ENCODE data around the gene CUBN.

DNA sequence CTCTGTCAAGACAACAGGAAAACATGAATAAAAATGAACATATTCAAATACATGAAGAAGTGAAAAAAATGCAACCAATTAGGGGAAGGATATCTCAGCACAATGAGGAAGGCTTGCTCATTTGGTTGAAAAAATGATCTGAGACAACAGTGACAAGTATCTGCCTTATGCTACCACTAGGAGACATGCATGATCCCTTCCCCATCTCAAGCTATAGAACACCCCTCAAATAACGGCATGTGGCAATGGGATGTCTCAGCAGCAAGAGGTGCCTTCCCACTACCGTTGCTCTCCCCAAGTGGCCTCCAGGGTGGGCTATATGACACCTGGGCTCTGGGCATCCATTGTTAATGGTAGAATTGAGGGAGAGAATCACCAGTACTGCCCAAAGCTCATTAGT, 214.3 kb downstream of the CUBN start:
- TF ChIP-seq, protein P1, sequence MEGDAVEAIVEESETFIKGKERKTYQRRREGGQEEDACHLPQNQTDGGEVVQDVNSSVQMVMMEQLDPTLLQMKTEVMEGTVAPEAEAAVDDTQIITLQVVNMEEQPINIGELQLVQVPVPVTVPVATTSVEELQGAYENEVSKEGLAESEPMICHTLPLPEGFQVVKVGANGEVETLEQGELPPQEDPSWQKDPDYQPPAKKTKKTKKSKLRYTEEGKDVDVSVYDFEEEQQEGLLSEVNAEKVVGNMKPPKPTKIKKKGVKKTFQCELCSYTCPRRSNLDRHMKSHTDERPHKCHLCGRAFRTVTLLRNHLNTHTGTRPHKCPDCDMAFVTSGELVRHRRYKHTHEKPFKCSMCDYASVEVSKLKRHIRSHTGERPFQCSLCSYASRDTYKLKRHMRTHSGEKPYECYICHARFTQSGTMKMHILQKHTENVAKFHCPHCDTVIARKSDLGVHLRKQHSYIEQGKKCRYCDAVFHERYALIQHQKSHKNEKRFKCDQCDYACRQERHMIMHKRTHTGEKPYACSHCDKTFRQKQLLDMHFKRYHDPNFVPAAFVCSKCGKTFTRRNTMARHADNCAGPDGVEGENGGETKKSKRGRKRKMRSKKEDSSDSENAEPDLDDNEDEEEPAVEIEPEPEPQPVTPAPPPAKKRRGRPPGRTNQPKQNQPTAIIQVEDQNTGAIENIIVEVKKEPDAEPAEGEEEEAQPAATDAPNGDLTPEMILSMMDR (IDR thresholded peaks at IDR 0.05), result no peak
- TF ChIP-seq POLR2A (IDR thresholded peaks at IDR 0.05) (no peak), POLR2AphosphoS5 (IDR thresholded peaks at IDR 0.05) (no peak), EP300 (IDR thresholded peaks at IDR 0.05; ENCODE audit: low read depth) (no peak)

All from transverse colon (tissue), 4 donors.